ENCODE results near the gene DAGLB.
"Not testable (repeated sequence)": the region's sequence is repeated elsewhere in the genome, so short reads cannot be mapped to it uniquely, and the experiment has no call there.

DAGLB gene

GRCh38 chr7:6423942-6424701 is 23.6 kb downstream of the DAGLB start:
- no peak for DNase-seq

- DNase-seq = no peak
These were observed 24.7 kb downstream of the DAGLB start for GRCh38 chr7:6422926-6423632.

DNA sequence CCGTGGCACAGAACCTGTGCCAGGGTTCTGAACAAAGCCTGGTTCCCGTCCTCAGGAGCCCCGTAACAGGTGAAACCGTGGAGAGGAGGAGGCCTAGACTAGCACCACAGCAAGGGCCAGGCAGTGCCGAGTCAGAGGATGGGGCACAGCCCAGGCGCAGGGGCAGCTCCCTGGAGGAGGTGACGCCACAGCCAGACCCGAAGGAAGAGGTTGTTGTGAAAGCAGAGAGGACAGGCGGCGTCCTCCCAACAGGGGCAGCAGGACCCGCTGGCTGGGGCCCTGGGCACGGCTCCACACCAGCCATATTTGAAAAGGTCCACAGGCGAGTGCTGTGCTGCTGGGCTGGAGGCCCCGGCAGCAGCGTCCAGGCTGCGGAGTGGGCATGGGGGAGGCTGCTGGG is 25.7 kb downstream of the DAGLB start:
- no peak for DNase-seq

GRCh38 chr7:6420680-6421079 is 27.1 kb downstream of the DAGLB start:
- DNase-seq = no peak

GRCh38 chr7:6419310-6419773 is 28.4 kb downstream of the DAGLB start:
- no peak for DNase-seq

DNA sequence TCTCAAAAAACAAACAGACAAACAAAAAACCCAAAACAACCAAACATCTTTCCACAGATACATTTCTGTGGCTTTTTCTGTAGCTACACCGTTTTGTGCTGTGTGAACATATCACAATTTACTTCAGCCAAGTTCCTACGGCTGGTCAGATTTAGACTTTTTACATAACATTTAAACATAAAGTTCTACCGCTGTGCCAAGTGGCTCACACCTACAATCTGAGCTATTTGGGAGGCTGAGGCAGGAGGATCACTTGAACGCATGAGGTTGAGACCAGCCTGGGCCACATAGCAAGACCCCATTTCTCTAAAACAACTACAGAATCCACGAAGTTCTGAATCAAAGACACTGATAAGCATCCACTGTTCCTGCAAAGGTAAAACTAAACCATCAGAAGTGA is 30.3 kb downstream of the DAGLB start:
- DNase-seq = no peak

- DNase-seq = no peak
These were observed 31.1 kb downstream of the DAGLB start for GRCh38 chr7:6416516-6417145.

GRCh38 chr7:6413637-6414036 is 34.1 kb downstream of the DAGLB start:
- DNase-seq = no peak

- no peak for DNase-seq
These were observed 37.6 kb downstream of the DAGLB start for GRCh38 chr7:6409944-6410693.

DNA sequence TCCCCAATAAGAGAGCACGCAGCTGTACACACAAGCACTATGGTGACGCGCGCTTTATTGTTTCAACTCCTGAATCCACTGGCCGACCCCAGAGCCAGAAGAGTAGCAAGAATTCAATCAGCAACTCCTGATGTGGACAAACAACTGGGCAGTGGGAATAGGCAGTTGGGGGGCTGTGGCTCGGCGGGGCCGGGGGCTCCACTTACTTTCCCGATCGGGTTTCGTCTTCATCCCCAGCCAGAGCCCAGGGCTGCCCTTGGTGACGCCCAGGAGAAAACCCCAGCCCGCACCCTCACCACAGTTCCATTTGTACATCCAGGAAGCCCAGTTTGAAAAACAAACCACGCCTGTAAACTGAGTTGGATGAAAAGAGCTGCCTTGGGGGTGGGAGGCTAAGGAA is 38.7 kb downstream of the DAGLB start:
- no peak for DNase-seq

- no peak for DNase-seq
These were observed 40.3 kb downstream of the DAGLB start for GRCh38 chr7:6407434-6407833.

GRCh38 chr7:6406121-6406520 is 41.6 kb downstream of the DAGLB start:
- DNase-seq = no peak

- no peak for DNase-seq
These were observed 43.8 kb downstream of the DAGLB start for GRCh38 chr7:6403907-6404306.

DNA sequence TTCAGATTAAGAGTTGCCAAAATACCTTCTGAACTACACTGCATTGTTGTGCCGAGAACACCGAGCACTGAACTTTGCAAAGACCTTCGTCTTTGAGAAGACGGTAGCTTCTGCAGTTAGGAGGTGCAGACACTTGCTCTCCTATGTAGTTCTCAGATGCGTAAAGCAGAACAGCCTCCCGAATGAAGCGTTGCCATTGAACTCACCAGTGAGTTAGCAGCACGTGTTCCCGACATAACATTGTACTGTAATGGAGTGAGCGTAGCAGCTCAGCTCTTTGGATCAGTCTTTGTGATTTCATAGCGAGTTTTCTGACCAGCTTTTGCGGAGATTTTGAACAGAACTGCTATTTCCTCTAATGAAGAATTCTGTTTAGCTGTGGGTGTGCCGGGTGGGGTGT is 45.0 kb downstream of the DAGLB start:
- no peak for DNase-seq

- no peak for DNase-seq
These were observed 45.7 kb downstream of the DAGLB start for GRCh38 chr7:6402041-6402440.

DNA sequence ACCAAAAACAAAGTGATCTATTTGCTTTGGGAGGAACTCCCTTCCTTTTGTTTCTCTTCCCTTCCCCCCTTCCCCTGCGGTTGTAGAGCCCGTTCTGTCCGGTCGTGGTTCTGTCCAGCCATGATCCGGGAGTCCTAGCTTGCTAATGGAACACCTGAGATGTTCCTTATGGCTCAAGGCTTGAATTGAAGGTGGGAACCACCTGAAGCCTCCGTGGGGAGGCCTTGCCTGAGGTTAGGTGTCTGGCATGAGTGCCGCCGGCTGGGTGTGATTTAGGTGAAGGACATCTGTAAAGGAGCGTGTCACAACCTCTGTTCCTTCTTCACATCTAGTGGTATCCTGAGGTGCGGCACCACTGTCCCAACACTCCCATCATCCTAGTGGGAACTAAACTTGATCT is 46.2 kb downstream of the DAGLB start:
- no peak for DNase-seq

- DNase-seq = not testable (repeated sequence)
These were observed 47.3 kb downstream of the DAGLB start for GRCh38 chr7:6400243-6401105.

DNA sequence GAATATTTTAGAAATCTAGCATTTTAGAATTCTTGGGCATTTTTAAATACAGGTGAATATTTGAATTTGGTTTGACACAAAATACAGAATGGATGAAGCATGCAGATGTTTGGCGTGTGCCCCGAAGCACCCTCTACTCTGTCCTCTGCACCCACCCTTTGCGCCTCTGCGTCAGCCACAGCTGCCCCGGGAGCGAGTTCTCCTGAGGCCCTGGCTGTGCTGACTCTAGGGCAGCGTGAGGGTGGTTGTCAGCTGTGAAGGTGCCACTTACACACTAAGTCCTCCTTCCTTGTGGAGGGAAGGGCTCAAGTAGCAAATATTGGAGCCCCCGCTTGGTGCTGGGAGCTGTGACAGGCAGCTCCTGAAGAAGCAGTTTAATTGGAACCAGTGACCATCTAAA is 48.4 kb downstream of the DAGLB start:
- DNase-seq = no peak

DNA sequence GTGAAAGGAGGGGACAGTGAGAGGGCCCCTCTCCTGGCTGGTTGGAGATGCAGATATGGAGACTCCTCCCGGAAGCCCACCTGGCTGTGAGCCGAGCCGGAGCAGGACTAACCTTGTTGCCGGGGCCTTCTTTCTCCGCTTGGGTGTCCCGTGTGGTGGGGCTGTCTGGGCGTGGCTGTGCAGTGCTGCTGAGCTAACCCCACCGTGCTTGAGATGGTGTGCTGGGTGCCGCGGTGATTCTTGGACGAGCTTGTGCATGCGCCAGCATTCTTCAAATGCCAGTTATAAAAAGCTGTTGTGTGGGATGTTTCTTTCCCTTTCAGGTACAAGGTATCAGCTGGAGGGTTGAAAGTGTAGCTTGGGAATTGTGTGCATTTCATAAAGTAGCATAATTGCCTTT is 48.8 kb downstream of the DAGLB start:
- no peak for DNase-seq

GRCh38 chr7:6397759-6398495 is 49.8 kb downstream of the DAGLB start:
- not testable (repeated sequence) for DNase-seq

DNA sequence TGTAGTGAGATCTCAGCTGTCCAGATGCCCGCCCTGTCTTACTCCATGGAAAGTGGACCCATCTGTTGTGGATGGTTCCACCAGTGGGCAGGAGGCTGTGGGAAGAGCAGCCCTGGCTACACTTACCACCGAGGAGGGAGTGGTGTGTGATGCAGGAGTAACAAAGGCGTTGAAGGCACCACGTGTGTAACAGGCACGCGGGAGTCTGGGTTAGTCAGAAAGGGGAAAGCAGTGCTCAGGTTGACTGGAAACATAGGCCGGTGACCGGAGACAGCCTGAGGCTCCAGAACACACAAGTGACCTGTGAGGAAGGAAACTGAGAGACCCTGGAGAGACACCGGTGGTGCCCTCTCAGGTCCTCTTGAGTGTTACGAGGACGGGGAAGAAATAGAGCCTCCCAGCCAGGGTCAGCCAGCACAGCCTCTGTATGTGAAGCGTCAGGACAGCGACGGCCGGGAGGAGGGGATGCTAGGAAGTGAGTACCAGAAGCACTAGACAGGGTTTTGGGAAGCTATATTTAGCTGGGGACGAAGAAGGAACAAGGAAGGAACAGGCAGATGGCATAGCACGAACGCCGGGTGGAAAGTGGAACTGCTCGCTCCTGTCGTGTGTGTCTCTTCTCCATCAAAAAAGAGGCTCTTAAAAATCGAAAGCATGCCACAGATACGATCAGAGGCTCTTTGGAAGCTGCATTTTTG is 51.7 kb downstream of the DAGLB start:
- no peak for DNase-seq

All from SW 1271 (cell line).